HEK293 (cell line): ENCODE data around the gene RDH5.

Experiments used
- CTCF ChIA-PET: fragments of 350-600 bp; formaldehyde crosslinking; extraction: SDS; loops from one replicate; lab custom pipeline; 2021; ENCODE audit warnings: antibody characterized with exemption; lab: Yijun Ruan, JAX
- POLR2A ChIA-PET: fragments of 300-600 bp; formaldehyde crosslinking; extraction: SDS; loops from one replicate; lab custom pipeline; 2020; ENCODE audit warnings: antibody characterized with exemption, inconsistent platforms; lab: Yijun Ruan, JAX
- H3K27ac ChIP-seq: fragments of 200-500 bp; sonication (Bioruptor generic); 2 replicates; pipeline ENCODE4 v1.5.1; 2014; ENCODE audit warnings: low read depth, low read length, control low read depth, inconsistent platforms; ENCODE audit errors: extremely low read depth
- H3K36me3 ChIP-seq, 2 experiments: fragments of 200-500 bp in 1 of 2; sonication (Bioruptor generic) in 1 of 2; 1 replicate in 1 of 2; 2 replicates in 1 of 2; pipeline ENCODE4 v1.5.1; 2014 to 2017; ENCODE audit warnings: inconsistent platforms in 2 of 2, low read length in 2 of 2; ENCODE audit not compliant: control insufficient read depth in 2 of 2, insufficient read depth in 1 of 2
- H3K4me1 ChIP-seq: fragments of 200-500 bp; sonication (Bioruptor generic); 2 replicates; pipeline ENCODE4 v1.5.1; 2014; ENCODE audit warnings: mild to moderate bottlenecking, low read length, inconsistent platforms; ENCODE audit not compliant: control insufficient read depth, insufficient read depth
- H3K4me3 ChIP-seq: 2 replicates; pipeline ENCODE4 v1.5.1; 2011; ENCODE audit warnings: low read depth, mild to moderate bottlenecking, control low read depth, low read length, moderate library complexity
- H3K9me3 ChIP-seq: fragments of 200-500 bp; sonication (Bioruptor generic); 2 replicates; pipeline ENCODE4 v1.5.1; 2014; ENCODE audit warnings: low read depth, low read length, inconsistent platforms; ENCODE audit not compliant: control insufficient read depth, insufficient read depth
- HOXD13 ChIP-seq: sonication (generic); formaldehyde crosslinking; IDR thresholded peaks from 2 replicates; pipeline ENCODE4 v1.8.0; 2022; ENCODE audit warnings: missing genetic modification reagents, borderline replicate concordance
- KLF7 ChIP-seq: fragments of 450-650 bp; formaldehyde crosslinking; IDR thresholded peaks from 2 replicates; pipeline ENCODE4 v1.5.1; 2016; ENCODE audit warnings: missing biosample characterization, missing genetic modification characterization, borderline replicate concordance
- MYNN ChIP-seq: fragments of 450-650 bp; formaldehyde crosslinking; IDR thresholded peaks from 2 replicates; pipeline ENCODE4 v1.5.1; 2016; ENCODE audit warnings: missing biosample characterization, missing genetic modification characterization, borderline replicate concordance
- RBAK ChIP-seq: fragments of 450-650 bp; formaldehyde crosslinking; IDR thresholded peaks from 2 replicates; pipeline ENCODE4 v1.5.1; 2016; ENCODE audit warnings: missing biosample characterization, missing genetic modification characterization
- ZFP37 ChIP-seq: fragments of 450-650 bp; formaldehyde crosslinking; IDR thresholded peaks from 2 replicates; pipeline ENCODE4 v1.5.1; 2016; ENCODE audit warnings: missing biosample characterization, missing genetic modification characterization
- ZFP41 ChIP-seq: fragments of 450-650 bp; formaldehyde crosslinking; IDR thresholded peaks from 2 replicates; pipeline ENCODE4 v1.5.1; 2016; ENCODE audit warnings: missing biosample characterization, missing genetic modification characterization, borderline replicate concordance
- ZNF10 ChIP-seq: fragments of 450-650 bp; formaldehyde crosslinking; IDR thresholded peaks from 2 replicates; pipeline ENCODE4 v1.5.1; 2017; ENCODE audit warnings: missing biosample characterization, missing genetic modification characterization
- ZNF112 ChIP-seq: fragments of 450-650 bp; formaldehyde crosslinking; IDR thresholded peaks from 2 replicates; pipeline ENCODE4 v1.5.0; 2017; ENCODE audit warnings: missing biosample characterization, missing genetic modification characterization
- ZNF140 ChIP-seq: fragments of 450-650 bp; formaldehyde crosslinking; IDR thresholded peaks from 2 replicates; pipeline ENCODE4 v1.5.1; 2016; ENCODE audit warnings: missing biosample characterization, missing genetic modification characterization
- ZNF184 ChIP-seq: fragments of 450-650 bp; IDR thresholded peaks from 2 replicates; pipeline ENCODE4 v1.5.1; 2018; ENCODE audit warnings: missing biosample characterization, mild to moderate bottlenecking, missing genetic modification characterization
- ZNF211 ChIP-seq: fragments of 450-650 bp; formaldehyde crosslinking; IDR thresholded peaks from 2 replicates; pipeline ENCODE4 v1.5.1; 2016; ENCODE audit warnings: low read depth, missing biosample characterization, missing genetic modification characterization
- ZNF248 ChIP-seq: fragments of 450-650 bp; formaldehyde crosslinking; IDR thresholded peaks from 2 replicates; pipeline ENCODE4 v1.5.1; 2017; ENCODE audit warnings: missing biosample characterization, missing genetic modification characterization
- ZNF514 ChIP-seq: fragments of 450-650 bp; formaldehyde crosslinking; IDR thresholded peaks from 2 replicates; pipeline ENCODE4 v1.5.1; 2016; ENCODE audit warnings: missing biosample characterization, missing genetic modification characterization
- ZNF664 ChIP-seq: fragments of 450-650 bp; formaldehyde crosslinking; IDR thresholded peaks from 2 replicates; pipeline ENCODE4 v1.5.1; 2016; ENCODE audit warnings: missing biosample characterization, missing genetic modification characterization
- ZNF777 ChIP-seq: fragments of 450-650 bp; formaldehyde crosslinking; IDR thresholded peaks from 2 replicates; pipeline ENCODE4 v1.5.1; 2017; ENCODE audit warnings: missing biosample characterization, missing genetic modification characterization, borderline replicate concordance
- TF ChIP-seq, protein P1 (sequence below): fragments of 450-650 bp; formaldehyde crosslinking; IDR thresholded peaks from 2 replicates; pipeline ENCODE4 v1.5.1; 2017; ENCODE audit warnings: missing biosample characterization, mild to moderate bottlenecking, missing genetic modification characterization, moderate library complexity
- TF ChIP-seq, protein P2 (sequence below): fragments of 450-650 bp; formaldehyde crosslinking; IDR thresholded peaks from 2 replicates; pipeline ENCODE4 v1.5.1; 2016; ENCODE audit warnings: missing biosample characterization, missing genetic modification characterization
- TF ChIP-seq, protein P3 (sequence below): fragments of 450-650 bp; formaldehyde crosslinking; IDR thresholded peaks from 2 replicates; pipeline ENCODE4 v1.5.1; 2016; ENCODE audit warnings: missing biosample characterization, missing genetic modification characterization, borderline replicate concordance
- TF ChIP-seq, protein P4 (sequence below): fragments of 450-650 bp; formaldehyde crosslinking; IDR thresholded peaks from 2 replicates; pipeline ENCODE4 v1.5.1; 2016; ENCODE audit warnings: missing biosample characterization, missing genetic modification characterization

Gene RDH5

DNA sequence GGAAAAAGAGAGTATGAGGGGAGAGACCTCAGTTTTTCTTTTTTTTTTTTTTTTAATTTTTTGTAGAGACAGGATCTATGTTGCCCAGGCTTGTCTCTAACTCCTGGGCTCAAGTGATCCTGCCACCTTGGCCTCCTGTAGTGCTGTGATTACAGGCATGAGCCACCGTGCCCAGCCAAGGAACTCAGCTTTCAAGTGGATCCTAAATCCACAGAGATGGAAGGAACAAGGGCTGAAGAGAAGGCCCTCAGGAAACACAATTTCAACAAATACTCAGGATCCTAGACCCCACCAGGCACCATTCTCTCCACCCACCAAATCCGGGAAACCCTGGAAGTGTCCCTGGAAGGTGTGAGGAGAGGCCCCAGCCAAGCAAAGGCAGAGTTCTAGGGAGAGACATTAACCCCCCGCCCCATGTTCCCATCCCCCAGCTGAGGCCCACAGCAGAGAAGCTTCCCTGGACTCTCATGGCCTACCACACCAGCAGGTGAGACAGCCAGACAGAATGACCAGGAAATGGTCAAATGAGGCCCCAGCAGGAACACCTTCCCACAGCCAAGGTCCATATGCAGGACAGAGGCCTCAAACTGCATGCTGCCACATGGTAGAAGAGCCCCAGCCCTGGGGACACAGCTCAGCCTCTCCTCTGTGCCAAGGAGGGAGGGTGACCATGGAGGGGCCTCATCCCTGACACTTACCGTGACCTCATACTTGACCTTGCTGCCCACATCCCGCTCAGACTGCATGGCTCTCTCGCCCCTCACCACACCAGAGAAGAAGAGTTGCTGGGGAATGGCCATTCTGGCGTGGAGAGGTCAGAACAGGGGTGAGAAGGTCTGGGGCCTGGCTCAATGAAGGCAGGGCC is 26.6 kb upstream of the RDH5 start:
- H3K9me3 ChIP-seq, result no peaks in the 10 kb centered on the region
- peaks cover 0 to 6% of the 10 kb centered on the region in 2 experiments; a peak in 1 of 3 replicates for H3K36me3 ChIP-seq
- H3K4me1 ChIP-seq, result no peaks in the 10 kb centered on the region
- no peak overlapping the region for H3K4me3 ChIP-seq
- H3K27ac ChIP-seq, result no peak overlapping the region
- ChIA-PET POLR2A (interaction anchor here (0.7 to 1.7 kb wide), 2 partner anchors 13 to 47 kb away, joined by 4 read pairs; no protein-coding TSS in a partner anchor), CTCF (interaction anchor here (0.7 kb wide), 1 partner anchor 44 kb away, joined by 3 read pairs; no protein-coding TSS in a partner anchor)
- TF ChIP-seq MYNN (tag by site-specific recombination) (no peak), HOXD13 (CRISPR knock-in tag) (no peak), ZNF10 (tag by site-specific recombination) (no peak), ZNF777 (tag by site-specific recombination) (no peak), ZNF184 (tag by site-specific recombination) (no peak), ZNF664 (tag by site-specific recombination) (no peak), ZNF112 (tag by site-specific recombination) (no peak), KLF7 (no peak)
- TF ChIP-seq, protein P1, sequence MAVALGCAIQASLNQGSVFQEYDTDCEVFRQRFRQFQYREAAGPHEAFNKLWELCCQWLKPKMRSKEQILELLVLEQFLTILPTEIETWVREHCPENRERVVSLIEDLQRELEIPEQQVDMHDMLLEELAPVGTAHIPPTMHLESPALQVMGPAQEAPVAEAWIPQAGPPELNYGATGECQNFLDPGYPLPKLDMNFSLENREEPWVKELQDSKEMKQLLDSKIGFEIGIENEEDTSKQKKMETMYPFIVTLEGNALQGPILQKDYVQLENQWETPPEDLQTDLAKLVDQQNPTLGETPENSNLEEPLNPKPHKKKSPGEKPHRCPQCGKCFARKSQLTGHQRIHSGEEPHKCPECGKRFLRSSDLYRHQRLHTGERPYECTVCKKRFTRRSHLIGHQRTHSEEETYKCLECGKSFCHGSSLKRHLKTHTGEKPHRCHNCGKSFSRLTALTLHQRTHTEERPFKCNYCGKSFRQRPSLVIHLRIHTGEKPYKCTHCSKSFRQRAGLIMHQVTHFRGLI (tag by site-specific recombination), result no peak
- TF ChIP-seq, all 188 proteins: peak for 0

DNA sequence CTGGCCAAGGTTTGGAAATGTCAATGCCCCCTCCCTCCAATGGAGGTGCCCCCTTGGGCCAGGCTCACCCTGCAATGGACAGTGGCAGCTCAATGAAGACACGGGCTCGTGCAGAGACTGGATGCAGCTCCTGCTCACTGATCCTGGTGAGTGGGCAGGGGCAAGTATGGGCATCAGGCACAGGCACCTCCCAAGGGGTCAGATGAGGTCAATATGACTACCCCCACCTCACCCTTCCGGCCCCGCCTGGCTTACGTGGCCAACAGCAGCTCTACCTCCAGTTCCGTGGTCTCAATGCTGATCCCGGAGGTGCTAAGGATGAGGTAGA is 26.0 kb upstream of the RDH5 start:
- ChIA-PET CTCF (interaction anchor here (0.7 kb wide), 1 partner anchor 44 kb away, joined by 3 read pairs; no protein-coding TSS in a partner anchor), POLR2A (interaction anchor here (1.7 kb wide), 1 partner anchor 13 kb away, joined by 4 read pairs; no protein-coding TSS in a partner anchor)
- no peak overlapping the region for H3K4me3 ChIP-seq

More for the DNA sequence above, 26.0 kb upstream of the RDH5 start:
- TF ChIP-seq ZNF248 (no peak), ZNF211 (tag by site-specific recombination) (no peak), ZNF140 (tag by site-specific recombination) (no peak), RBAK (tag by site-specific recombination) (no peak), ZNF10 (tag by site-specific recombination) (no peak), ZNF514 (no peak), ZFP37 (tag by site-specific recombination) (no peak), ZFP41 (no peak), MYNN (tag by site-specific recombination) (no peak)
- TF ChIP-seq, protein P2, sequence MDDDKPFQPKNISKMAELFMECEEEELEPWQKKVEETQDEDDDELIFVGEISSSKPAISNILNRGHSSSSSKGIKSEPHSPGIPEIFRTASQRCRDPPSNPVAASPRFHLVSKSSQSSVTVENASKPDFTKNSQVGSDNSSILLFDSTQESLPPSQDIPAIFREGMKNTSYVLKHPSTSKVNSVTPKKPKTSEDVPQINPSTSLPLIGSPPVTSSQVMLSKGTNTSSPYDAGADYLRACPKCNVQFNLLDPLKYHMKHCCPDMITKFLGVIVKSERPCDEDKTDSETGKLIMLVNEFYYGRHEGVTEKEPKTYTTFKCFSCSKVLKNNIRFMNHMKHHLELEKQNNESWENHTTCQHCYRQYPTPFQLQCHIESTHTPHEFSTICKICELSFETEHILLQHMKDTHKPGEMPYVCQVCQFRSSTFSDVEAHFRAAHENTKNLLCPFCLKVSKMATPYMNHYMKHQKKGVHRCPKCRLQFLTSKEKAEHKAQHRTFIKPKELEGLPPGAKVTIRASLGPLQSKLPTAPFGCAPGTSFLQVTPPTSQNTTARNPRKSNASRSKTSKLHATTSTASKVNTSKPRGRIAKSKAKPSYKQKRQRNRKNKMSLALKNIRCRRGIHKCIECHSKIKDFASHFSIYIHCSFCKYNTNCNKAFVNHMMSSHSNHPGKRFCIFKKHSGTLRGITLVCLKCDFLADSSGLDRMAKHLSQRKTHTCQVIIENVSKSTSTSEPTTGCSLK, result no peak
- TF ChIP-seq, protein P3, sequence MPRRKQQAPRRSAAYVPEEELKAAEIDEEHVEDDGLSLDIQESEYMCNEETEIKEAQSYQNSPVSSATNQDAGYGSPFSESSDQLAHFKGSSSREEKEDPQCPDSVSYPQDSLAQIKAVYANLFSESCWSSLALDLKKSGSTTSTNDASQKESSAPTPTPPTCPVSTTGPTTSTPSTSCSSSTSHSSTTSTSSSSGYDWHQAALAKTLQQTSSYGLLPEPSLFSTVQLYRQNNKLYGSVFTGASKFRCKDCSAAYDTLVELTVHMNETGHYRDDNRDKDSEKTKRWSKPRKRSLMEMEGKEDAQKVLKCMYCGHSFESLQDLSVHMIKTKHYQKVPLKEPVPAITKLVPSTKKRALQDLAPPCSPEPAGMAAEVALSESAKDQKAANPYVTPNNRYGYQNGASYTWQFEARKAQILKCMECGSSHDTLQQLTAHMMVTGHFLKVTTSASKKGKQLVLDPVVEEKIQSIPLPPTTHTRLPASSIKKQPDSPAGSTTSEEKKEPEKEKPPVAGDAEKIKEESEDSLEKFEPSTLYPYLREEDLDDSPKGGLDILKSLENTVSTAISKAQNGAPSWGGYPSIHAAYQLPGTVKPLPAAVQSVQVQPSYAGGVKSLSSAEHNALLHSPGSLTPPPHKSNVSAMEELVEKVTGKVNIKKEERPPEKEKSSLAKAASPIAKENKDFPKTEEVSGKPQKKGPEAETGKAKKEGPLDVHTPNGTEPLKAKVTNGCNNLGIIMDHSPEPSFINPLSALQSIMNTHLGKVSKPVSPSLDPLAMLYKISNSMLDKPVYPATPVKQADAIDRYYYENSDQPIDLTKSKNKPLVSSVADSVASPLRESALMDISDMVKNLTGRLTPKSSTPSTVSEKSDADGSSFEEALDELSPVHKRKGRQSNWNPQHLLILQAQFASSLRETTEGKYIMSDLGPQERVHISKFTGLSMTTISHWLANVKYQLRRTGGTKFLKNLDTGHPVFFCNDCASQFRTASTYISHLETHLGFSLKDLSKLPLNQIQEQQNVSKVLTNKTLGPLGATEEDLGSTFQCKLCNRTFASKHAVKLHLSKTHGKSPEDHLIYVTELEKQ, result no peak
- TF ChIP-seq, protein P4, sequence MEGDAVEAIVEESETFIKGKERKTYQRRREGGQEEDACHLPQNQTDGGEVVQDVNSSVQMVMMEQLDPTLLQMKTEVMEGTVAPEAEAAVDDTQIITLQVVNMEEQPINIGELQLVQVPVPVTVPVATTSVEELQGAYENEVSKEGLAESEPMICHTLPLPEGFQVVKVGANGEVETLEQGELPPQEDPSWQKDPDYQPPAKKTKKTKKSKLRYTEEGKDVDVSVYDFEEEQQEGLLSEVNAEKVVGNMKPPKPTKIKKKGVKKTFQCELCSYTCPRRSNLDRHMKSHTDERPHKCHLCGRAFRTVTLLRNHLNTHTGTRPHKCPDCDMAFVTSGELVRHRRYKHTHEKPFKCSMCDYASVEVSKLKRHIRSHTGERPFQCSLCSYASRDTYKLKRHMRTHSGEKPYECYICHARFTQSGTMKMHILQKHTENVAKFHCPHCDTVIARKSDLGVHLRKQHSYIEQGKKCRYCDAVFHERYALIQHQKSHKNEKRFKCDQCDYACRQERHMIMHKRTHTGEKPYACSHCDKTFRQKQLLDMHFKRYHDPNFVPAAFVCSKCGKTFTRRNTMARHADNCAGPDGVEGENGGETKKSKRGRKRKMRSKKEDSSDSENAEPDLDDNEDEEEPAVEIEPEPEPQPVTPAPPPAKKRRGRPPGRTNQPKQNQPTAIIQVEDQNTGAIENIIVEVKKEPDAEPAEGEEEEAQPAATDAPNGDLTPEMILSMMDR, result no peak
- Histone ChIP-seq H3K4me1 (no peaks in the 10 kb centered on the region), H3K36me3 (peaks cover 0 to 6% of the 10 kb centered on the region in 2 experiments; a peak in 1 of 3 replicates), H3K27ac (no peak overlapping the region), H3K9me3 (no peaks in the 10 kb centered on the region)
